Aortic smooth muscle cell (primary cell): ENCODE measurements around the gene SLC35A4. TPM values are rescaled to one million over a fixed set of nuclear protein-coding genes. Genes with fewer than 3 reads are reported as not detected.

Source experiments
- total RNA-seq: library from RNA; depleted of rRNA; stranded (reverse); fragments of >200 nt; gene quantifications from 2 replicates; pipeline ENCODE4 v1.2.3, GENCODE V29; 2014

The SLC35A4 gene
- total RNA-seq, result 18.5 and 19.0 TPM in 2 replicates

GRCh38 chr5:140564196-140565023, at the start of gene SLC35A4, which contains the start of gene APBB3:
TSS of gene SLC35A4 (plus strand) at chr5:140564828. CDS start at chr5:140567170, 2,342 bp downstream.
TSS of gene APBB3 (minus strand) at chr5:140564598. CDS start at chr5:140564245, 353 bp downstream.

GRCh38 chr5:140547508-140548299, 16.9 kb upstream of the SLC35A4 start, which contains the start of gene EIF4EBP3:
TSS of gene EIF4EBP3 (plus strand) at chr5:140547662. CDS start at chr5:140547738, 76 bp downstream.

GRCh38 chr5:140557136-140557805, 7.4 kb upstream of the SLC35A4 start, which contains the start of gene SRA1:
TSS of gene SRA1 (minus strand) at chr5:140557473. CDS start at chr5:140557452, 21 bp downstream.

Other genes starting within 250 kb of the SLC35A4 start
- 4.8 and 5.8 TPM in 2 replicates for gene HBEGF, start 218.2 kb upstream of the SLC35A4 start, total RNA-seq
- not detected in 2 replicates for gene SLC4A9, start 204.6 kb upstream of the SLC35A4 start, total RNA-seq
- gene ANKHD1, start 163.0 kb upstream of the SLC35A4 start, total RNA-seq, result 67.5 and 70.9 TPM in 2 replicates
- 1.2 and 1.8 TPM in 2 replicates for gene EIF4EBP3, start 17.2 kb upstream of the SLC35A4 start, total RNA-seq
- 41.2 and 47.4 TPM in 2 replicates for gene SRA1, start 7.4 kb upstream of the SLC35A4 start, total RNA-seq
- 14.8 and 20.7 TPM in 2 replicates for gene APBB3, start 230 bp upstream of the SLC35A4 start, total RNA-seq
- gene CD14, start 68.3 kb downstream of the SLC35A4 start, total RNA-seq, result 1.6 and 2.4 TPM in 2 replicates
- gene TMCO6, start 74.6 kb downstream of the SLC35A4 start, total RNA-seq, result 6.1 and 7.0 TPM in 2 replicates
- 65.8 and 88.1 TPM in 2 replicates for gene NDUFA2, start 82.8 kb downstream of the SLC35A4 start, total RNA-seq
- gene IK, start 83.0 kb downstream of the SLC35A4 start, total RNA-seq, result 133 and 154 TPM in 2 replicates
- 22.3 and 30.0 TPM in 2 replicates for gene WDR55, start 100.1 kb downstream of the SLC35A4 start, total RNA-seq
- 0.13 and 0.19 TPM in 2 replicates for gene DND1, start 108.7 kb downstream of the SLC35A4 start, total RNA-seq
- 74.6 and 92.6 TPM in 2 replicates for gene HARS1, start 126.5 kb downstream of the SLC35A4 start, total RNA-seq
- 24.6 and 29.1 TPM in 2 replicates for gene HARS2, start 126.6 kb downstream of the SLC35A4 start, total RNA-seq
- 67.6 and 72.0 TPM in 2 replicates for gene ZMAT2, start 135.6 kb downstream of the SLC35A4 start, total RNA-seq
- under 0.01 and 0.06 TPM in 2 replicates for gene PCDHA1, start 221.3 kb downstream of the SLC35A4 start, total RNA-seq
- gene PCDHA2, start 230.0 kb downstream of the SLC35A4 start, total RNA-seq, result 0.06 TPM in 1 of 2 replicates, not detected in the other
- 0.13 and 0.37 TPM in 2 replicates for gene PCDHA3, start 236.2 kb downstream of the SLC35A4 start, total RNA-seq
- gene PCDHA4, start 242.2 kb downstream of the SLC35A4 start, total RNA-seq, result 0.26 and 0.37 TPM in 2 replicates